NCI-H345 treated with DMSO at 0.1 percent for 48 hours (cell line): Measurements from ENCODE around the gene PAX5.
A peak's percentile ranks its signal among the peaks of the same experiment; 100 is the strongest.
"Not testable (repeated sequence)": the region's sequence is repeated elsewhere in the genome, so short reads cannot be mapped to it uniquely, and the experiment has no call there.

Experiments
- DNase-seq: peaks from one replicate; lab custom pipeline; 2025; ENCODE audit not compliant: unreplicated experiment; lab: John Stamatoyannopoulos, UW

Gene PAX5

DNA sequence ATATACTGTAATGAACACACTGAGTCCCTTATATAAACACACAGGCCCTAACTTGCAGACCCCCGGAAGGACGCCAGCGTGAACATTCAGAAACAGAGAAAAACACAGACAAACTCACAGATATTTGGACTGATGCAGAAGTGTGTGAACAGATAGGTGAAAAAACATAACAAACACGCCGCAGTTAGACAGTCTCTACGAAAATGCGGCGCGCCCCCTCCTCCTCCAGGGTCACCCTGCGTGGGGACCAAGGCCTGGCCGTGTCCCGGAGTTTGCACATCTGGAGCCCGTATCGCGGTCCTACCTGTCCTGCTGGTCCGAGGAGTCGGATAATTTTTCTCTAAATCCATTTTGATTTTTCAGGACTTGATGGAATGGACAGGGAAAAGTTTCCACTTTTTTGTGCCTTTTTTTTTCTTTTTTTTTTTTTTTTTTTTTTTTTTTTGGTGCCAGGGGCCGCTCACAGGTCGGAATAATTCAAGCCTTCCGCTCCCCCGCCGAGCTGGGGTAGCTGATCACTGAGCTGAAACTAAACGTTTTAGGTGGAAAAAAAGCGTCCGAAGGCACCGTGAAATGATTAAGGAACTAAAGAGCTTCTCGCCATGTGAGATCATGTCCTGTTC, at the start of gene PAX5:
Gene PAX5, minus strand, starts transcription at position 587 of the 623 bp plus-strand sequence. Its CDS starts 237 bp downstream, at position 350.
- no peak for DNase-seq

DNA sequence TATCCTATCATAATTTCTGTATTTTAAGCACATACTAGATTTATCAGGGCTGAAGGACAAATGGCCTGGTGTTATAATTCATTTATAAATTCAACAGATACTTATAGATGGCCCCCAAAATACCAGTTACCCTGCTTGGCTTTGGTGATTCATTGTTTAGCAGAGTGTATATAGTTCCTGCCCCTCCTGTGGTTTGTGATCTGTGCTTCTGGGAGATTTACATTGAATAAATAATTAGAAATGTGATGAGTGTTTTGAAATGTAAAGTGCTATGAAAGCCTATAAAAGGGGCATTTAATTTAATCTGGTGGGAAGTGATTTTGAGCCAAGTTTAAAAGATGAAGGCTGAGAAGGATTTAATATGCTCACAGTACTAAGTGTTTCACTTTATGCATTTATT, 49.6 kb upstream of the PAX5 start:
- no peak for DNase-seq

- no peak for DNase-seq
Measured at GRCh38 chr9:37082214-37082765, 48.2 kb upstream of the PAX5 start.

GRCh38 chr9:37081507-37081906, 47.4 kb upstream of the PAX5 start:
- not testable (repeated sequence) for DNase-seq

- DNase-seq, result not testable (repeated sequence)
Measured at GRCh38 chr9:37080165-37080628, 46.1 kb upstream of the PAX5 start.

- DNase-seq, result peak; percentile 98
Measured at GRCh38 chr9:37079370-37080164, 45.5 kb upstream of the PAX5 start.

GRCh38 chr9:37074790-37075189, 40.7 kb upstream of the PAX5 start:
- DNase-seq, result not testable (repeated sequence)

GRCh38 chr9:37066139-37066725, 32.2 kb upstream of the PAX5 start:
- DNase-seq, result no peak

- no peak for DNase-seq
Measured at GRCh38 chr9:37062336-37062735, 28.3 kb upstream of the PAX5 start.

- no peak for DNase-seq
Measured at GRCh38 chr9:37061768-37062167, 27.7 kb upstream of the PAX5 start.

DNA sequence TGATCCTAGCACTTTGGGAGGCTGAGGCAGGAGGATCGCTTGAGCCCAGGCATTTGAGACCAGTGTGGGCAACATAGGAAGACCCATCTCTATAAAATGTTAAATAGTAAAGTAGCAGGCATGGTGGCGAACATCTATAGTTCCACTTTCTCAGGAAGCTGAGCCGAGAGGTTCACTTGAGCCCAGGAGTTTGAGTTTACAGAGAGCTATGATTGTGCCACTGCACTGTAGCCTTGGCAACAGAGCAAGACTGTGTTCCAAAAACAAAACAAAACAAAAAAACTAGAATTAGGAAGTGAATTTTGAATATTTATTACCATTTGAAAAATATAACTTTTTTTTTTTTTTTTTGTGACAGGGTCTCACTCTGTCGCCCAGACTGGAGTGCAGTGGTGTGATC, 26.8 kb upstream of the PAX5 start:
- DNase-seq, result no peak

DNA sequence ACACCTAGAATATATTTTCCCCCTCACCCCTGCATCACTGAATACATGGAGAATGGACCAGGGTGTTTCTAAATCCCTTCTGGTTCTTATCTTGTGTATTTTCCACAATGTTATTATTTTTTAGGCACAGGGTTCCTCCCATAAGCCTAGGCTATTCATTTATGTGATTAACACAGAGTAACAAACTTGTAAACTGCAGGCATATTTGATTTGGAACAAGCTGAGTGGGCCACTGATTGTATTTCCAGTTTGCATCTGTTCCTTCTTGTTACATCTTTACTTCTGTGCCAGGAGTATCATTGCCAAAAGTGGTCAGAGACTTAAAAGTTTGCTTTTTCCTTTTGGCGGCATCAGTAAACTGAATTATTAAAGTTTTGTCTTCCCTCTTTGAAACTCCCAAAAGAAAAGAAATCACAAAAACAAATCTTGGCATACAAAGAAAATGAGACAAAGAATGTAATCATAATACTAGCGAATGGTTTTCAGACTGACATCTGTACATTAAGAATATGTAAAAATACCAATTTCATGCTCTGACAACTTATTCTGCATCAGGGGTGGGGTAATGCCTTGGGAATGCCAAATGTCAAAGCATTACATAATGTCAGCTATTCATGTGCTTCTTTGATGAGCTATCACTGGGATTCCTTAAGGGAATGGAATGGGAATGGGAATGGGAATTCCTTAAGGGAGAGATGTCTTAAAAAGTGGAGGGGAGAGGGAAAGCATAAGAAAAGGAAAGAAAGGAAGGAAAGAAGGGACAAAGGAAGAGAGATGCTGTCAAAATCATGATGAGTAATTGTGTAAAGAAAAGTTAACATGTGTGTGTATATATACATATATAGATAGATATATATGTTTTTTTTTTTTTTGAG, 22.2 kb upstream of the PAX5 start:
- no peak for DNase-seq

- DNase-seq, result not testable (repeated sequence)
Measured at GRCh38 chr9:37054363-37054720, 20.3 kb upstream of the PAX5 start.

GRCh38 chr9:37053684-37054362, 19.8 kb upstream of the PAX5 start:
- no peak for DNase-seq

GRCh38 chr9:37046683-37047082, 12.6 kb upstream of the PAX5 start:
- no peak for DNase-seq

GRCh38 chr9:37042421-37042820, 8.4 kb upstream of the PAX5 start:
- DNase-seq, result no peak

DNA sequence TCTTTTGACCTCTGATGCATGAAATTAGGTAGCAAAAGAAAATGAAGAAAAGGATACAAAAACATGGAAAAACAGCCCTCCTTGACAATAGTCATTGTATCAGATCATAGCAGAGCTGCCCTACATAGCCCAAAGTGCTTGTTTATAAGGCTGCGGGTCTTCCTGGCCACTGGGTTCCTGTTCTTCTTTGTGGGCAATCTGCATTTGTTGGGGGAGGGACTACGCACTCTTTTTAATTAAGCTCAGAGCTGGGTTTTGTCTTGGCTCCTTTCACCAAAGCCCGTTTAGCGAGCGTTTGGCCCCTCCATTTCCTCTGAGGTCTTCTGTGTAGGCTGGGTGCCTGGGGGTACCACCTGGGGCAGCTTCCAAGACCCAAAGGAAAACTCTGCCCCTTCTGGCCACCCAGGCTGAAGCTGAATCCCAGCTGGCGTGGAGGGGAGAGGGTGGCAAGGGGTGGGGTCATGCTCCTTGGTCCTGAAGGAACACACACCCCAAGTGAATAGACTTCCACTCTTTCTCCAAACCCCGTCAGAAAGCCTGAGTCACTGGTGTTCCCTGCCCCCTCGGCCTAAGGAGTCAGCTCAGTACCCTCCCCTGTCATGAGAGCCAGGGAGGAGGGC, 6.5 kb upstream of the PAX5 start:
- no peak for DNase-seq

- DNase-seq, result no peak
Measured at GRCh38 chr9:37038943-37039464, 4.9 kb upstream of the PAX5 start.

GRCh38 chr9:37038302-37038942, 4.4 kb upstream of the PAX5 start:
- no peak for DNase-seq
